GM12892 (cell line): ENCODE measurements around the gene MCCC1.

ENCODE experiments used
- POLR2A ChIP-seq: IDR thresholded peaks from 2 replicates; pipeline ENCODE4 v1.6.1; 2011; ENCODE audit warnings: low read depth, low read length, control low read depth
- POLR2AphosphoS5 ChIP-seq: IDR thresholded peaks from 2 replicates; pipeline ENCODE4 v1.6.1; 2011; ENCODE audit warnings: low read depth, low read length, control low read depth

- no peak for TF ChIP-seq POLR2A
- no peak for TF ChIP-seq POLR2AphosphoS5
Observed at GRCh38 chr3:183148056-183148455, 48.8 kb upstream of the MCCC1 start.
